Caco-2 (cell line): ENCODE measurements around the gene WNT7A. TPM values are rescaled to one million over a fixed set of nuclear protein-coding genes. Genes with fewer than 3 reads are reported as not detected.

Experiments used
- BruUV-seq: library from RNA; stranded (reverse); fragments of 400-500 nt; replicated peaks from 2 replicates; lab custom pipeline; 2021; lab: Mats Ljungman, UMichigan
- CTCF ChIA-PET: fragments of 300-600 bp; sonication (Branson Sonifier 250); formaldehyde crosslinking; loops from one replicate; lab custom pipeline; 2022; ENCODE audit warnings: antibody characterized with exemption; lab: Charles Lee
- POLR2A ChIA-PET: fragments of 300-600 bp; sonication (Branson Sonifier 250); formaldehyde crosslinking; loops from one replicate; lab custom pipeline; 2022; ENCODE audit warnings: antibody characterized with exemption; lab: Charles Lee
- DNase-seq, 2 experiments: peaks; one replicate each; pipeline versions ENCODE4 v3.0.0 to v3.0.0-alpha.2; 2020 to 2022
- H3K27me3 ChIP-seq: replicated peaks from 2 replicates; pipeline ENCODE4 v1.6.0; 2011; ENCODE audit warnings: low read length; ENCODE audit not compliant: control insufficient read depth, insufficient read depth
- H3K36me3 ChIP-seq: 2 replicates; pipeline ENCODE4 v1.5.1; 2011; ENCODE audit warnings: low read length; ENCODE audit not compliant: control insufficient read depth, insufficient read depth
- H3K4me1 ChIP-seq: fragments of 250-450 bp; sonication (Bioruptor Pico); 2 replicates; pipeline ENCODE4 v1.5.1; 2020; ENCODE audit warnings: mild to moderate bottlenecking
- H3K4me3 ChIP-seq: 2 replicates; pipeline ENCODE4 v1.5.1; 2011; ENCODE audit warnings: low read depth, mild to moderate bottlenecking, control low read depth, low read length
- H3K9me3 ChIP-seq: fragments of 250-450 bp; sonication (Bioruptor Pico); 2 replicates; pipeline ENCODE4 v1.5.1; 2020; ENCODE audit warnings: mild to moderate bottlenecking, moderate library complexity
- H3K27ac Mint-ChIP-seq: one replicate; pipeline ENCODE4 v1.8.0; 2022; ENCODE audit warnings: mixed read lengths; ENCODE audit not compliant: unreplicated experiment
- H3K27me3 Mint-ChIP-seq: one replicate; pipeline ENCODE4 v1.8.0; 2022; ENCODE audit warnings: mixed read lengths; ENCODE audit not compliant: insufficient read depth, unreplicated experiment
- H3K36me3 Mint-ChIP-seq: one replicate; pipeline ENCODE4 v1.8.0; 2022; ENCODE audit warnings: mild to moderate bottlenecking, mixed read lengths; ENCODE audit not compliant: insufficient read depth, unreplicated experiment
- H3K4me1 Mint-ChIP-seq: one replicate; pipeline ENCODE4 v1.8.0; 2022; ENCODE audit warnings: low read depth, mixed read lengths; ENCODE audit not compliant: unreplicated experiment
- H3K4me3 Mint-ChIP-seq: one replicate; pipeline ENCODE4 v1.8.0; 2022; ENCODE audit warnings: mild to moderate bottlenecking, moderate library complexity, mixed read lengths; ENCODE audit not compliant: unreplicated experiment
- H3K9me3 Mint-ChIP-seq: one replicate; pipeline ENCODE4 v1.8.0; 2022; ENCODE audit warnings: mixed read lengths; ENCODE audit not compliant: unreplicated experiment
- intact Hi-C: fragments of 100-400 bp; cut with micrococcal nuclease; formaldehyde crosslinking; loops from one replicate; pipeline ENCODE4 v1.10.0; 2022; ENCODE audit not compliant: unreplicated experiment
- total RNA-seq: library from RNA; stranded (reverse); gene quantifications from 2 replicates; pipeline ENCODE4 v1.2.3, GENCODE V29; 2022
- TF ChIP-seq, protein P1 (sequence below), 2 experiments: fragments of 200-600 bp in 1 of 2; IDR thresholded peaks; 1 replicate in 1 of 2; 2 replicates in 1 of 2; pipeline versions ENCODE4 v1.5.1 to v1.8.0; 2011 to 2022; ENCODE audit warnings: antibody characterized with exemption in 1 of 2, control low read depth in 1 of 2, inconsistent platforms in 1 of 2, low read depth in 1 of 2, low read length in 1 of 2, mild to moderate bottlenecking in 1 of 2, moderate library complexity in 1 of 2; ENCODE audit not compliant: insufficient read depth in 1 of 2, severe bottlenecking in 1 of 2, unreplicated experiment in 1 of 2

The WNT7A gene
- total RNA-seq, 1 experiment from 2014 or later, result 1.1 TPM

DNA sequence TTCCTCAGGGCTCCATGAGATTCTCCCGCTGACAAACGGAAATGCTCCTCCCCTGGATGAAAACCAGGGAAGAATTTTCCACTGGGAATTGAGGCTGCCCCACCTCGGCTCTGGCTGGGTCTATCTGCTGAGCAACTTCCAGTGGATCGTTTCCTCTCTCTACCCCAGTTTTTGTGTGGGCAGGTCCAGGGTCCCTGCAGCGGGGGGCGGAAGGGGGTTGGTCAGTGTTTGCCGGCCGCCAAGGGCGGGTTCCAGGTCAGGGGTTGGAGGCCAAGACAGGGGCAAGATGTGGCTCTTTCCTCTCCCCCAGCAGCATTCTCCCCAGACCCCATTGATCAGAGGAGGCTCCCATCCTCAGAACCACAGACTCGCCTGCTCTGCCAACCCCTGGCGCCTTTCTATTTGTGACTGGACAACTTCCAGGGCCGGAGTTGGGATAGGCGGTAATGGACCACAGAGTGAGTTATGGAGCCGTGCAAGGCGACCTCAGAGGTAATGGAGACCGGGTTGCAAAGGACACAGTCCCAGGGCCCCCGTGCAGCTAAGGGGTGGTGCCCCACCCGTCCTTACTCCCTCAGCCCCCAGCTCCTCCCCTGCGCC is 92.2 kb downstream of the WNT7A start:
- intact Hi-C loops, result no loop called here

DNA sequence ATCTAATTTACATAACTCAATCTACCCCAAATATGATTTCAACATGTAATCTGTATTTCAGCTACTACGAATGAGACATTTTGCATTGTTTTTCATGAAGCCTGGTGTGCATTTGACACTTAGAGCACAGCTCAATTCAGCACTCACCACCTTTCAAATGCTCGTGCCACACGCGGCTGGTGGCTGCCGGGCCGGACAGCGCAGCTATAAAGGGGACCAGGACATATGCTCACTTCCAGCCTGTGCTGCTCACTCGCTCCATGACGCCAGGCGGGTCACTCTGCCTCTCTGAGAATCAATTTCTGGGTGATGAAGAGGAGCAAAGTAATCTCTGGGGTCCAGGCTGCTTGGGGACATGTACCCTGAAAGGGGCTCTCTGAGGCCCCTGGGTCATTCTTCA is 93.1 kb downstream of the WNT7A start:
- no peaks in the 10 kb centered on the region for H3K36me3 Mint-ChIP-seq
- no TSS peak for BruUV-seq
- no peaks in the 10 kb centered on the region for H3K36me3 ChIP-seq
- ChIA-PET POLR2A (no interaction called here), CTCF (no interaction called here)
- intact Hi-C loops, result no loop called here
- peaks cover 22% of the 10 kb centered on the region for H3K27me3 Mint-ChIP-seq
- no peaks in the 10 kb centered on the region for H3K4me1 Mint-ChIP-seq
- no peak overlapping the region for H3K4me3 Mint-ChIP-seq
- H3K27ac Mint-ChIP-seq, result no peak overlapping the region
- no peaks in the 10 kb centered on the region for H3K9me3 ChIP-seq
- H3K9me3 Mint-ChIP-seq, result no peaks in the 10 kb centered on the region
- TF ChIP-seq, protein P1, sequence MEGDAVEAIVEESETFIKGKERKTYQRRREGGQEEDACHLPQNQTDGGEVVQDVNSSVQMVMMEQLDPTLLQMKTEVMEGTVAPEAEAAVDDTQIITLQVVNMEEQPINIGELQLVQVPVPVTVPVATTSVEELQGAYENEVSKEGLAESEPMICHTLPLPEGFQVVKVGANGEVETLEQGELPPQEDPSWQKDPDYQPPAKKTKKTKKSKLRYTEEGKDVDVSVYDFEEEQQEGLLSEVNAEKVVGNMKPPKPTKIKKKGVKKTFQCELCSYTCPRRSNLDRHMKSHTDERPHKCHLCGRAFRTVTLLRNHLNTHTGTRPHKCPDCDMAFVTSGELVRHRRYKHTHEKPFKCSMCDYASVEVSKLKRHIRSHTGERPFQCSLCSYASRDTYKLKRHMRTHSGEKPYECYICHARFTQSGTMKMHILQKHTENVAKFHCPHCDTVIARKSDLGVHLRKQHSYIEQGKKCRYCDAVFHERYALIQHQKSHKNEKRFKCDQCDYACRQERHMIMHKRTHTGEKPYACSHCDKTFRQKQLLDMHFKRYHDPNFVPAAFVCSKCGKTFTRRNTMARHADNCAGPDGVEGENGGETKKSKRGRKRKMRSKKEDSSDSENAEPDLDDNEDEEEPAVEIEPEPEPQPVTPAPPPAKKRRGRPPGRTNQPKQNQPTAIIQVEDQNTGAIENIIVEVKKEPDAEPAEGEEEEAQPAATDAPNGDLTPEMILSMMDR (IDR thresholded peaks at IDR 0.05; ENCODE audit: insufficient read depth in 1 of 2, low read depth in 1 of 2, low read length in 1 of 2, severe bottlenecking in 1 of 2, unreplicated experiment in 1 of 2), result no peak
- no peak overlapping the region for H3K4me3 ChIP-seq
- DNase-seq, result no peak
- H3K4me1 ChIP-seq, result no peaks in the 10 kb centered on the region
- no peaks in the 10 kb centered on the region; the same call in 1 of the 2 replicates for H3K27me3 ChIP-seq

More for the DNA sequence above, 92.2 kb downstream of the WNT7A start:
- Mint-ChIP-seq H3K4me1 (no peaks in the 10 kb centered on the region), H3K27me3 (peaks cover 18% of the 10 kb centered on the region), H3K36me3 (no peaks in the 10 kb centered on the region), H3K27ac (no peak overlapping the region), H3K4me3 (no peak overlapping the region), H3K9me3 (no peaks in the 10 kb centered on the region)
- no peaks in the 10 kb centered on the region for H3K4me1 ChIP-seq
- no TSS peak for BruUV-seq
- POLR2A ChIA-PET, result no interaction called here
- CTCF ChIA-PET, result no interaction called here
- no peak for DNase-seq
- H3K27me3 ChIP-seq, result no peaks in the 10 kb centered on the region; the same call in 1 of the 2 replicates
- H3K36me3 ChIP-seq, result no peaks in the 10 kb centered on the region
- H3K9me3 ChIP-seq, result no peaks in the 10 kb centered on the region
- TF ChIP-seq, protein P1 (IDR thresholded peaks at IDR 0.05; ENCODE audit: insufficient read depth in 1 of 2, low read depth in 1 of 2, low read length in 1 of 2, severe bottlenecking in 1 of 2, unreplicated experiment in 1 of 2), result no peak
- no peak overlapping the region for H3K4me3 ChIP-seq

DNA sequence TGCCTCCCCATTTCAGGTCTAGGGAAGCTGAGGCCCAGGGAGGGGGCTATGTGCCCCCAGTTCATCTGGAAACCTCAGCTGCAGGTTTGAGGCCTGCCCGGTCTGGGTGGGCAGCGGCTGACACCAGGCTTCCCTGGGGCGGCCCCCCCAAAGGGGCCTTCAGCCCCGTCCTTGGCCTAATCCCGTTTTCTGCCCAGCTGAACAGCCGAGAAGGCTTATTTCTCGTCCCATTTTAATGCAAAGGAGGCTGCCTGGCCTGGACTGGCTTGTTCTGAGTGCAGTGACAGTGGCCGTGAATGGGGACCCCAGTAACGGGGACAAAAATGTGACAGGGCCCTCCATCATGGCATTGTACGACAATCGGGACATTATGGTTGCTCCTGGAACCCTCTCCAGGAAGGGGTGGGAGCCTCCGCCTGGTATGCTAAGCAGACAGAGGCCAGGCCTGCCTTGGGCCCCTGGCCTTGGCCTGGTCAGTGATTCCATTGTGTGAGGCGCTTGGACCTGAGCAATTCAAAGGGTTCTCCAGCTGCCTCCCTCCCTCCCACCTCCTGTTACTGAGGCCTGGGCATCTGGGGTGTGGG is 93.9 kb downstream of the WNT7A start:
- CTCF ChIA-PET, result no interaction called here
- BruUV-seq, result no TSS peak
- Mint-ChIP-seq H3K4me1 (no peaks in the 10 kb centered on the region), H3K36me3 (no peaks in the 10 kb centered on the region), H3K27ac (no peak overlapping the region), H3K4me3 (no peak overlapping the region), H3K9me3 (no peaks in the 10 kb centered on the region), H3K27me3 (peaks cover 27% of the 10 kb centered on the region)
- Histone ChIP-seq H3K4me3 (no peak overlapping the region), H3K36me3 (no peaks in the 10 kb centered on the region), H3K27me3 (no peaks in the 10 kb centered on the region; the same call in 1 of the 2 replicates), H3K9me3 (no peaks in the 10 kb centered on the region), H3K4me1 (no peaks in the 10 kb centered on the region)
- no peak for DNase-seq
- POLR2A ChIA-PET, result no interaction called here
- intact Hi-C loops, result no loop called here
- TF ChIP-seq, protein P1 (IDR thresholded peaks at IDR 0.05; ENCODE audit: insufficient read depth in 1 of 2, low read depth in 1 of 2, low read length in 1 of 2, severe bottlenecking in 1 of 2, unreplicated experiment in 1 of 2), result no peak
